H9 (cell line): ENCODE data around the gene MSANTD1. TPM values are rescaled to one million over a fixed set of nuclear protein-coding genes. Genes with fewer than 3 reads are reported as not detected.

Experiments used
- DNase-seq: peaks from one replicate; pipeline ENCODE4 v3.0.0-alpha.2; 2017
- H2AFZ ChIP-seq: one replicate; pipeline ENCODE4 v1.6.1; 2013; ENCODE audit warnings: mild to moderate bottlenecking, low read length, control low read depth, moderate library complexity
- H2AK5ac ChIP-seq: 2 replicates; pipeline ENCODE4 v1.6.1; 2013; ENCODE audit warnings: low read length, control low read depth, mixed read lengths; ENCODE audit not compliant: insufficient read length
- H2BK120ac ChIP-seq: one replicate; pipeline ENCODE4 v1.6.1; 2013; ENCODE audit warnings: low read depth, mild to moderate bottlenecking, low read length, control low read depth, inconsistent platforms; ENCODE audit not compliant: poor library complexity, severe bottlenecking
- H2BK12ac ChIP-seq: 2 replicates; pipeline ENCODE4 v1.6.1; 2013; ENCODE audit warnings: low read length, control low read depth, mixed read lengths, low read depth; ENCODE audit not compliant: insufficient read length
- H2BK15ac ChIP-seq: 2 replicates; pipeline ENCODE4 v1.6.1; 2013; ENCODE audit warnings: low read depth, low read length, control low read depth
- H2BK20ac ChIP-seq: one replicate; pipeline ENCODE4 v1.6.1; 2013; ENCODE audit warnings: low read depth, mild to moderate bottlenecking, low read length, control low read depth, inconsistent platforms; ENCODE audit not compliant: poor library complexity, severe bottlenecking
- H2BK5ac ChIP-seq: 2 replicates; pipeline ENCODE4 v1.6.1; 2013; ENCODE audit warnings: low read length, control low read depth, mixed read lengths; ENCODE audit not compliant: insufficient read length
- H3K14ac ChIP-seq: 2 replicates; pipeline ENCODE4 v1.6.1; 2013; ENCODE audit warnings: low read length, control low read depth; ENCODE audit not compliant: insufficient read depth
- H3K18ac ChIP-seq: 2 replicates; pipeline ENCODE4 v1.6.1; 2013; ENCODE audit warnings: low read depth, mild to moderate bottlenecking, mixed read lengths, low read length, control low read depth; ENCODE audit not compliant: insufficient read length
- H3K23ac ChIP-seq: 2 replicates; pipeline ENCODE4 v1.6.1; 2013; ENCODE audit warnings: low read length, control low read depth, mixed read lengths, low read depth; ENCODE audit not compliant: insufficient read length
- H3K23me2 ChIP-seq: 2 replicates; pipeline ENCODE4 v1.6.1; 2013; ENCODE audit warnings: low read depth, mild to moderate bottlenecking, mixed read lengths, low read length, control low read depth; ENCODE audit not compliant: insufficient read length, poor library complexity, severe bottlenecking
- H3K27ac ChIP-seq: 2 replicates; pipeline ENCODE4 v1.5.1; 2013; ENCODE audit warnings: low read length, control low read depth, mixed read lengths, low read depth; ENCODE audit not compliant: insufficient read length
- H3K27me3 ChIP-seq: 2 replicates; pipeline ENCODE4 v1.6.1; 2013; ENCODE audit warnings: low read length, control low read depth, inconsistent platforms; ENCODE audit not compliant: insufficient read depth
- H3K4ac ChIP-seq: 2 replicates; pipeline ENCODE4 v1.6.1; 2013; ENCODE audit warnings: low read depth, mild to moderate bottlenecking, control low read depth, inconsistent platforms, low read length, moderate library complexity
- H3K4me1 ChIP-seq: 2 replicates; pipeline ENCODE4 v1.6.1; 2013; ENCODE audit warnings: low read length, control low read depth, inconsistent platforms; ENCODE audit not compliant: insufficient read depth
- H3K4me2 ChIP-seq: 2 replicates; pipeline ENCODE4 v1.6.1; 2013; ENCODE audit warnings: low read length, control low read depth, mixed read lengths; ENCODE audit not compliant: insufficient read length, insufficient read depth
- H3K56ac ChIP-seq: 2 replicates; pipeline ENCODE4 v1.6.1; 2013; ENCODE audit warnings: low read depth, mild to moderate bottlenecking, mixed read lengths, low read length, control low read depth; ENCODE audit not compliant: insufficient read length
- H3K79me1 ChIP-seq: 2 replicates; pipeline ENCODE4 v1.6.1; 2013; ENCODE audit warnings: low read depth, mild to moderate bottlenecking, moderate library complexity, low read length, control low read depth, inconsistent platforms; ENCODE audit not compliant: insufficient read depth, poor library complexity, severe bottlenecking
- H3K79me2 ChIP-seq: 2 replicates; pipeline ENCODE4 v1.6.1; 2013; ENCODE audit warnings: low read length, control low read depth, inconsistent platforms; ENCODE audit not compliant: insufficient read depth
- H3K9ac ChIP-seq: 2 replicates; pipeline ENCODE4 v1.6.1; 2013; ENCODE audit warnings: low read length, control low read depth, mixed read lengths; ENCODE audit not compliant: insufficient read length; ENCODE audit errors: extremely low read depth
- H3K9me3 ChIP-seq: one replicate; pipeline ENCODE4 v1.6.1; 2013; ENCODE audit warnings: low read depth, low read length, inconsistent platforms; ENCODE audit not compliant: control insufficient read depth
- H3T11ph ChIP-seq: one replicate; pipeline ENCODE4 v1.6.1; 2013; ENCODE audit warnings: mild to moderate bottlenecking, low read length, control low read depth, inconsistent platforms
- H4K20me1 ChIP-seq: one replicate; pipeline ENCODE4 v1.6.1; 2013; ENCODE audit not compliant: control insufficient read depth, insufficient read length, insufficient read depth
- H4K5ac ChIP-seq: 2 replicates; pipeline ENCODE4 v1.6.1; 2013; ENCODE audit warnings: low read depth, mild to moderate bottlenecking, mixed read lengths, low read length, control low read depth; ENCODE audit not compliant: insufficient read length
- H4K8ac ChIP-seq: replicated peaks from 2 replicates; pipeline ENCODE4 v1.6.1; 2013; ENCODE audit warnings: low read length, control low read depth, mixed read lengths, low read depth; ENCODE audit not compliant: insufficient read length
- H4K91ac ChIP-seq: 2 replicates; pipeline ENCODE4 v1.6.1; 2013; ENCODE audit warnings: low read depth, mild to moderate bottlenecking, moderate library complexity, mixed read lengths, low read length, control low read depth; ENCODE audit not compliant: insufficient read length
- H3K27ac Mint-ChIP-seq, 3 experiments: 2 replicates in 2 of 3; 3 replicates in 1 of 3; pipeline ENCODE4 v1.8.0; 2020 to 2021; ENCODE audit warnings: mixed read lengths in 3 of 3, mild to moderate bottlenecking in 1 of 3, moderate library complexity in 1 of 3
- H3K27me3 Mint-ChIP-seq: 2 replicates; pipeline ENCODE4 v1.8.0; 2021; ENCODE audit warnings: low read depth, mild to moderate bottlenecking, moderate library complexity, mixed read lengths
- H3K36me3 Mint-ChIP-seq, 3 experiments: 2 replicates in 2 of 3; 3 replicates in 1 of 3; pipeline ENCODE4 v1.8.0; 2020 to 2021; ENCODE audit warnings: low read depth in 3 of 3, mixed read lengths in 3 of 3; ENCODE audit not compliant: insufficient read depth in 1 of 3
- H3K4me1 Mint-ChIP-seq, 2 experiments: 2 replicates each; pipeline ENCODE4 v1.8.0; 2020; ENCODE audit warnings: mixed read lengths in 2 of 2
- H3K4me3 Mint-ChIP-seq, 2 experiments: 2 replicates in 1 of 2; 3 replicates in 1 of 2; pipeline ENCODE4 v1.8.0; 2020 to 2021; ENCODE audit warnings: mild to moderate bottlenecking in 2 of 2, mixed read lengths in 2 of 2, moderate library complexity in 1 of 2
- H3K9me3 Mint-ChIP-seq, 2 experiments: 2 replicates in 1 of 2; 3 replicates in 1 of 2; pipeline ENCODE4 v1.8.0; 2020; ENCODE audit warnings: mild to moderate bottlenecking in 2 of 2, mixed read lengths in 2 of 2, moderate library complexity in 1 of 2
- CTCF ChIP-seq: fragments of 200-600 bp; sonication (generic); conservative IDR thresholded peaks from 3 replicates; pipeline ENCODE4 v1.8.0; 2021; ENCODE audit warnings: antibody characterized with exemption, mild to moderate bottlenecking
- WGBS: extraction: QIAGEN DNeasy Blood & Tissue Kit; methylation state at CpG from one replicate; pipeline ENCODE4 v1.1.7; 2013; ENCODE audit warnings: missing lambda C conversion rate, low lambda C conversion rate, mixed read lengths; ENCODE audit not compliant: insufficient read length; ENCODE audit errors: extremely low coverage; 5-methylcytosine and 5-hydroxymethylcytosine counted together
- total RNA-seq: library from RNA; stranded (reverse); gene quantifications from 2 replicates; pipeline ENCODE4 v1.2.1, GENCODE V29; 2021

The MSANTD1 gene
- total RNA-seq, 1 experiment from 2014 or later, result 0.83 TPM

GRCh38 chr4:3217266-3217665, 31.7 kb upstream of the MSANTD1 start:
- no peak overlapping the region for H2BK120ac ChIP-seq
- Mint-ChIP-seq H3K4me3 (no peak overlapping the region), H3K27ac (no peak overlapping the region), H3K27me3 (no peaks in the 10 kb centered on the region), H3K9me3 (no peaks in the 10 kb centered on the region), H3K36me3 (peaks cover 32 to 89% (median 80%) of the 10 kb centered on the region in 3 experiments; a peak in 6 of 7 replicates), H3K4me1 (no peaks in the 10 kb centered on the region)
- no peak for DNase-seq
- no peak overlapping the region for H4K8ac ChIP-seq
- no peak overlapping the region for H3K18ac ChIP-seq
- H3K4me2 ChIP-seq, result no peak overlapping the region
- no peak overlapping the region for H4K91ac ChIP-seq
- H3K56ac ChIP-seq, result no peak overlapping the region
- H4K20me1 ChIP-seq, result no peaks in the 10 kb centered on the region
- H3K4me1 ChIP-seq, result no peaks in the 10 kb centered on the region
- H4K5ac ChIP-seq, result no peak overlapping the region
- H3K14ac ChIP-seq, result no peak overlapping the region
- no peak overlapping the region for H3K27ac ChIP-seq
- TF ChIP-seq CTCF, result no peak
- no peak overlapping the region for H2BK12ac ChIP-seq
- H3K27me3 ChIP-seq, result no peaks in the 10 kb centered on the region
- H2BK15ac ChIP-seq, result no peak overlapping the region
- no peak overlapping the region for H3K23ac ChIP-seq
- no peak overlapping the region for H2AFZ ChIP-seq
- no peaks in the 10 kb centered on the region for H3K23me2 ChIP-seq
- no CpG with 5 or more reads among the region's 2 CpGs for WGBS
- H3K4ac ChIP-seq, result no peak overlapping the region
- no peak overlapping the region for H2AK5ac ChIP-seq
- no peak overlapping the region for H3K9ac ChIP-seq
- no peak overlapping the region for H3T11ph ChIP-seq
- H3K79me1 ChIP-seq, result no peaks in the 10 kb centered on the region
- no peaks in the 10 kb centered on the region for H3K79me2 ChIP-seq
- no peak overlapping the region for H2BK5ac ChIP-seq
- no peaks in the 10 kb centered on the region for H3K9me3 ChIP-seq
- H2BK20ac ChIP-seq, result no peak overlapping the region
